IMR-90 (cell line): ENCODE measurements around the gene USP7. TPM values are rescaled to one million over a fixed set of nuclear protein-coding genes. Genes with fewer than 3 reads are reported as not detected.

Experiments
- ATAC-seq: fragments of 200-7000 bp; cut with Tn5 transposase; 2 replicates; pipeline ENCODE4 v1.9.1; 2020; ENCODE audit warnings: low read depth, mild to moderate bottlenecking, moderate library complexity
- BruUV-seq: library from RNA; stranded (reverse); fragments of 400-500 nt; replicated peaks from 2 replicates; lab custom pipeline; 2021; lab: Mats Ljungman, UMichigan
- CTCF ChIA-PET: fragments of 300-600 bp; formaldehyde crosslinking; extraction: SDS; loops from one replicate; lab custom pipeline; 2021; ENCODE audit warnings: antibody characterized with exemption; lab: Yijun Ruan, JAX
- POLR2A ChIA-PET: fragments of 300-600 bp; sonication (Branson Sonifier 250); formaldehyde crosslinking; loops from one replicate; lab custom pipeline; 2022; ENCODE audit warnings: antibody characterized with exemption; ENCODE audit not compliant: unreplicated experiment; lab: Charles Lee
- DNase-seq: peaks from one replicate; pipeline ENCODE4 v3.0.0; 2013
- H2AFZ ChIP-seq: replicated peaks from 2 replicates; pipeline ENCODE3; 2013; ENCODE audit warnings: low read length, mild to moderate bottlenecking; ENCODE audit not compliant: poor library complexity
- H2AK5ac ChIP-seq: 2 replicates; pipeline ENCODE4 v1.6.1; 2013; ENCODE audit warnings: low read depth, low read length, inconsistent platforms
- H2AK9ac ChIP-seq: replicated peaks from 2 replicates; pipeline ENCODE3; 2013; ENCODE audit warnings: mild to moderate bottlenecking, low read depth, low read length, moderate library complexity; ENCODE audit not compliant: poor library complexity
- H2BK120ac ChIP-seq: 2 replicates; pipeline ENCODE4 v1.6.1; 2013; ENCODE audit warnings: low read depth, low read length, inconsistent platforms
- H2BK15ac ChIP-seq: 3 replicates; pipeline ENCODE4 v1.6.1; 2013; ENCODE audit warnings: low read depth, low read length, inconsistent platforms
- H2BK20ac ChIP-seq: 2 replicates; pipeline ENCODE4 v1.6.1; 2013; ENCODE audit warnings: low read depth, mild to moderate bottlenecking, inconsistent platforms, low read length, moderate library complexity
- H2BK5ac ChIP-seq: 2 replicates; pipeline ENCODE4 v1.6.1; 2013; ENCODE audit warnings: mild to moderate bottlenecking, low read depth, low read length, inconsistent platforms; ENCODE audit not compliant: poor library complexity, severe bottlenecking
- H3K14ac ChIP-seq: replicated peaks from 2 replicates; pipeline ENCODE4 v1.6.1; 2013; ENCODE audit warnings: low read depth, low read length, inconsistent platforms
- H3K18ac ChIP-seq: 2 replicates; pipeline ENCODE4 v1.6.1; 2013; ENCODE audit warnings: low read depth, low read length, control low read depth
- H3K23ac ChIP-seq: 2 replicates; pipeline ENCODE4 v1.6.1; 2013; ENCODE audit warnings: low read depth, low read length, inconsistent platforms
- H3K27ac ChIP-seq: 2 replicates; pipeline ENCODE4 v1.5.1; 2013; ENCODE audit warnings: mild to moderate bottlenecking, control low read depth, low read length; ENCODE audit not compliant: insufficient read depth
- H3K27me3 ChIP-seq: 2 replicates; pipeline ENCODE4 v1.6.1; 2013; ENCODE audit warnings: low read length; ENCODE audit not compliant: control insufficient read depth, insufficient read depth
- H3K36me3 ChIP-seq: 2 replicates; pipeline ENCODE4 v1.6.1; 2013; ENCODE audit warnings: low read length, mixed read lengths; ENCODE audit not compliant: control insufficient read depth, insufficient read depth
- H3K4ac ChIP-seq: 2 replicates; pipeline ENCODE4 v1.6.1; 2013; ENCODE audit warnings: low read depth, low read length, inconsistent platforms
- H3K4me1 ChIP-seq: 2 replicates; pipeline ENCODE4 v1.6.1; 2013; ENCODE audit warnings: low read length, mixed read lengths; ENCODE audit not compliant: control insufficient read depth, insufficient read depth
- H3K4me2 ChIP-seq: 2 replicates; pipeline ENCODE4 v1.6.1; 2013; ENCODE audit warnings: low read depth, mild to moderate bottlenecking, control low read depth, low read length, moderate library complexity
- H3K4me3 ChIP-seq: 2 replicates; pipeline ENCODE4 v1.5.1; 2013; ENCODE audit warnings: low read depth, mild to moderate bottlenecking, control low read depth, low read length, moderate library complexity; ENCODE audit not compliant: insufficient read depth
- H3K56ac ChIP-seq: 2 replicates; pipeline ENCODE4 v1.6.1; 2013; ENCODE audit warnings: low read length, inconsistent platforms; ENCODE audit not compliant: insufficient read depth; ENCODE audit errors: extremely low read depth
- H3K79me1 ChIP-seq, 2 experiments: 2 replicates each; pipeline ENCODE4 v1.6.1; 2013; ENCODE audit warnings: low read length in 2 of 2, inconsistent platforms in 1 of 2, low read depth in 1 of 2
- H3K9ac ChIP-seq: 2 replicates; pipeline ENCODE4 v1.6.1; 2013; ENCODE audit warnings: low read depth, low read length, control low read depth
- H3K9me1 ChIP-seq: 2 replicates; pipeline ENCODE4 v1.6.1; 2013; ENCODE audit warnings: low read length, inconsistent platforms; ENCODE audit not compliant: insufficient read depth
- H3K9me3 ChIP-seq: 2 replicates; pipeline ENCODE4 v1.6.1; 2013; ENCODE audit warnings: low read length; ENCODE audit not compliant: control insufficient read depth, insufficient read depth
- H4K20me1 ChIP-seq: 2 replicates; pipeline ENCODE4 v1.6.1; 2013; ENCODE audit warnings: low read length, inconsistent platforms; ENCODE audit not compliant: insufficient read depth
- H4K5ac ChIP-seq: 2 replicates; pipeline ENCODE4 v1.6.1; 2013; ENCODE audit warnings: mild to moderate bottlenecking, low read depth, low read length, control low read depth
- H4K8ac ChIP-seq, 2 experiments: 2 replicates each; pipeline ENCODE4 v1.6.1; 2013; ENCODE audit warnings: low read depth in 2 of 2, low read length in 2 of 2, control low read depth in 1 of 2, inconsistent platforms in 1 of 2
- H4K91ac ChIP-seq: 2 replicates; pipeline ENCODE4 v1.6.1; 2013; ENCODE audit warnings: low read depth, low read length, inconsistent platforms; ENCODE audit not compliant: insufficient read depth
- BHLHE40 ChIP-seq: fragments of 150-350 bp; IDR thresholded peaks from 2 replicates; pipeline ENCODE4 v1.6.1; 2016; ENCODE audit warnings: mild to moderate bottlenecking, low read depth, low read length
- CEBPB ChIP-seq: IDR thresholded peaks from 2 replicates; pipeline ENCODE4 v1.6.1; 2012; ENCODE audit warnings: low read depth, low read length, improper control_type of control experiment
- MAFK ChIP-seq: IDR thresholded peaks from 2 replicates; pipeline ENCODE4 v1.6.1; 2012; ENCODE audit warnings: low read depth, low read length, improper control_type of control experiment
- MXI1 ChIP-seq: IDR thresholded peaks from 2 replicates; pipeline ENCODE4 v1.6.1; 2012; ENCODE audit warnings: low read depth, mild to moderate bottlenecking, low read length, moderate library complexity, borderline replicate concordance
- NFE2L2 ChIP-seq: fragments of 150-350 bp; IDR thresholded peaks from 2 replicates; pipeline ENCODE4 v1.6.1; 2016; ENCODE audit warnings: low read depth, mild to moderate bottlenecking, low read length
- POLR2A ChIP-seq: IDR thresholded peaks from 2 replicates; pipeline ENCODE4 v1.6.1; 2012; ENCODE audit warnings: mild to moderate bottlenecking, low read depth, low read length
- RCOR1 ChIP-seq: IDR thresholded peaks from 2 replicates; pipeline ENCODE4 v1.6.1; 2012; ENCODE audit warnings: mild to moderate bottlenecking, low read length, improper control_type of control experiment; ENCODE audit not compliant: insufficient replicate concordance
- RFX5 ChIP-seq: IDR thresholded peaks from 2 replicates; pipeline ENCODE4 v1.8.0; 2012; ENCODE audit warnings: low read depth, mild to moderate bottlenecking, low read length, moderate library complexity
- SMC3 ChIP-seq: fragments of 150-350 bp; IDR thresholded peaks from 2 replicates; pipeline ENCODE4 v1.6.1; 2016; ENCODE audit warnings: low read depth, mild to moderate bottlenecking, antibody characterized with exemption, low read length, moderate library complexity
- WGBS, 2 experiments: methylation state at CpG; one replicate each; pipeline versions ENCODE4 v1.1.5 to v1.1.7; 2013; ENCODE audit warnings: missing lambda C conversion rate in 2 of 2; ENCODE audit not compliant: insufficient read length in 1 of 2; ENCODE audit errors: extremely low coverage in 2 of 2; 5-methylcytosine and 5-hydroxymethylcytosine counted together
- dilution Hi-C: fragments of 300-500 bp; cut with HindIII; formaldehyde crosslinking; loops from one replicate; pipeline ENCODE4 v1.14.3; 2018; ENCODE audit warnings: low sequenced_read_pairs; ENCODE audit not compliant: unreplicated experiment
- in situ Hi-C: fragments of 300-500 bp; cut with MboI; formaldehyde crosslinking; loops from 3 replicates; pipeline ENCODE4 v1.14.3; 2019; ENCODE audit warnings: low sequenced_read_pairs, inconsistent platforms, mixed read lengths
- intact Hi-C: fragments of 100-400 bp; cut with micrococcal nuclease; formaldehyde crosslinking; loops from 2 replicates; pipeline ENCODE4 v1.10.0; 2022
- polyA plus RNA-seq, 3 experiments: library from polyadenylated mRNA; depleted of rRNA; stranded (reverse); fragments of >200 nt; gene quantifications; 2 replicates each; pipeline ENCODE4 v1.2.3, GENCODE V29; 2012; ENCODE audit warnings: low replicate concordance in 1 of 3
- total RNA-seq: library from RNA; depleted of rRNA; stranded (reverse); fragments of >200 nt; gene quantifications from 2 replicates; pipeline ENCODE4 v1.2.3, GENCODE V29; 2012
- TF ChIP-seq, protein P1 (sequence below): fragments of 150-350 bp; IDR thresholded peaks from 2 replicates; pipeline ENCODE4 v1.6.1; 2016; ENCODE audit warnings: low read depth, mild to moderate bottlenecking, low read length, moderate library complexity, borderline replicate concordance
- TF ChIP-seq, protein P2 (sequence below): fragments of 150-350 bp; IDR thresholded peaks from 2 replicates; pipeline ENCODE4 v1.6.1; 2017; ENCODE audit warnings: mild to moderate bottlenecking, antibody characterized with exemption, low read length, low read depth
- TF ChIP-seq, protein P3 (sequence below): conservative IDR thresholded peaks from 2 replicates; pipeline ENCODE4 v1.5.1; 2012; ENCODE audit warnings: mild to moderate bottlenecking, low read depth, low read length, improper control_type of control experiment

USP7 gene
- total and polyA plus RNA-seq, 2 of the 4 experiments (the other 2 are of a cell fraction), result 17.8 to 28.3 TPM

DNA sequence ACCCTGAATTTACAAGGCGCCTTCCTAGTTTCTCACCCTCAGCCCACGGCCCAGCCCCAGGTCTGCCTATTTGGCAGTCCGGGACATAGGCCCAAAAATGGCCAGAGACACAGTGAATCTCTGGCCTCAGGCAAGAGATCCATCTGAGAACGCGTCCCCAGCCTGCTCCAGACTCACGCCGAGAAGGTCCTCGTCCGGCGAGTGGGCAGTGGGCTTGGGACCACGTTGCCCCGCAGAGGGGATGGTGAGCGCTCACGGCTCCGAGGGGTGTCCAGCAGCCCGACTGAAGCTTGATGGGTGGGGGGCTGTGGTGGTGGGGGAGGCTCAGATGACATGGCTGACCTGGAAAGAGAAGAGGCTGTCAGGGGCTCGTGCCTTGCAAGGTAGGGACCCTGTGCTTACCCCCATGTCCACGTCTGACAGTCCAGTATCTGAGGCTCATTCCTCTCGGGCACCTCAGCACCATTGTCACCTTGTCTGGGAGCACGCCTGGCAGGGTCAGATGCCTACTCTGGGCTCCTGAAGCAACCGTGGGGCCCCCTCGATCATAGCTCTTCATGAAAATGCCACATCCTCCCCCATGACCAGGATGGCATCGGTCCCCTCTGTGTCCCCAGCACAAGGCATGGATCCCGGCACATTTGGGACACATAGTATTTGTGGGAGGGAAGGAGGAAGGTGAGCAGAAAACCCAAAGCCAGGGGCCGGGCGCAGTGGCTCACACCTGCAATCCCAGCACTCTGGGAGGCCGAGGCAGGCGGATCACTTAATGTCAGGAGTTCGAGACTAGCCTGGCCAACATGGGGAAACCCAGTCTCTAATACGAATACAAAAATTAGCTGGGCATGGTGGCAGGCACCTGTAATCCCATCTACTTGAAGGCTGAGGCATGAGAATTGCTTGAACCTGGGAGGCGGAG is 104.5 kb downstream of the USP7 start:
- Histone ChIP-seq H3K36me3 (peaks cover 46% of the 10 kb centered on the region), H3K27ac (no peak overlapping the region; the same call in 1 of the 2 replicates), H2BK120ac (no peak overlapping the region), H3K4me1 (peaks cover 24% of the 10 kb centered on the region), H3K9me3 (no peaks in the 10 kb centered on the region), H3K18ac (no peak overlapping the region), H3K9me1 (peaks cover 20% of the 10 kb centered on the region), H2BK15ac (no peak overlapping the region), H4K5ac (no peak overlapping the region), H3K4me2 (no peak overlapping the region), H3K56ac (no peak overlapping the region), H2AFZ (no peak overlapping the region), H2BK5ac (no peak overlapping the region), H4K8ac (no peak overlapping the region), H3K27me3 (no peaks in the 10 kb centered on the region), H2AK9ac (no peak overlapping the region), H3K23ac (no peak overlapping the region), H3K9ac (no peak overlapping the region), H2AK5ac (no peak overlapping the region), H3K14ac (no peak overlapping the region), H2BK20ac (no peak overlapping the region), H3K79me1 (peaks cover 17 to 92% of the 10 kb centered on the region in 2 experiments), H4K20me1 (peaks cover 76% of the 10 kb centered on the region), H3K4ac (peak overlapping the region; percentile 76; the same call in 1 of the 2 replicates), H4K91ac (no peak overlapping the region), H3K4me3 (no peak overlapping the region)
- CTCF ChIA-PET, result interaction anchor here (1.2 kb wide), 1 partner anchor 21 kb away, joined by 3 read pairs; no protein-coding TSS in a partner anchor
- in situ Hi-C loops, result no loop called here
- 90% methylated on average over 18 of the region's 31 CpGs; no CpG with 5 or more reads in 1 of the 2 experiments for WGBS, 2 experiments
- no peak for TF ChIP-seq MXI1
- TF ChIP-seq NFE2L2, result no peak
- no peak for TF ChIP-seq RCOR1
- TF ChIP-seq, protein P1, sequence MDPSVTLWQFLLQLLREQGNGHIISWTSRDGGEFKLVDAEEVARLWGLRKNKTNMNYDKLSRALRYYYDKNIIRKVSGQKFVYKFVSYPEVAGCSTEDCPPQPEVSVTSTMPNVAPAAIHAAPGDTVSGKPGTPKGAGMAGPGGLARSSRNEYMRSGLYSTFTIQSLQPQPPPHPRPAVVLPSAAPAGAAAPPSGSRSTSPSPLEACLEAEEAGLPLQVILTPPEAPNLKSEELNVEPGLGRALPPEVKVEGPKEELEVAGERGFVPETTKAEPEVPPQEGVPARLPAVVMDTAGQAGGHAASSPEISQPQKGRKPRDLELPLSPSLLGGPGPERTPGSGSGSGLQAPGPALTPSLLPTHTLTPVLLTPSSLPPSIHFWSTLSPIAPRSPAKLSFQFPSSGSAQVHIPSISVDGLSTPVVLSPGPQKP, result no peak
- no peak for TF ChIP-seq POLR2A
- TF ChIP-seq MAFK, result no peak
- no peak for TF ChIP-seq SMC3
- TF ChIP-seq, protein P2, sequence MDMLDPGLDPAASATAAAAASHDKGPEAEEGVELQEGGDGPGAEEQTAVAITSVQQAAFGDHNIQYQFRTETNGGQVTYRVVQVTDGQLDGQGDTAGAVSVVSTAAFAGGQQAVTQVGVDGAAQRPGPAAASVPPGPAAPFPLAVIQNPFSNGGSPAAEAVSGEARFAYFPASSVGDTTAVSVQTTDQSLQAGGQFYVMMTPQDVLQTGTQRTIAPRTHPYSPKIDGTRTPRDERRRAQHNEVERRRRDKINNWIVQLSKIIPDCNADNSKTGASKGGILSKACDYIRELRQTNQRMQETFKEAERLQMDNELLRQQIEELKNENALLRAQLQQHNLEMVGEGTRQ, result no peak
- TF ChIP-seq BHLHE40, result no peak
- TF ChIP-seq CEBPB, result no peak
- TF ChIP-seq, protein P3, sequence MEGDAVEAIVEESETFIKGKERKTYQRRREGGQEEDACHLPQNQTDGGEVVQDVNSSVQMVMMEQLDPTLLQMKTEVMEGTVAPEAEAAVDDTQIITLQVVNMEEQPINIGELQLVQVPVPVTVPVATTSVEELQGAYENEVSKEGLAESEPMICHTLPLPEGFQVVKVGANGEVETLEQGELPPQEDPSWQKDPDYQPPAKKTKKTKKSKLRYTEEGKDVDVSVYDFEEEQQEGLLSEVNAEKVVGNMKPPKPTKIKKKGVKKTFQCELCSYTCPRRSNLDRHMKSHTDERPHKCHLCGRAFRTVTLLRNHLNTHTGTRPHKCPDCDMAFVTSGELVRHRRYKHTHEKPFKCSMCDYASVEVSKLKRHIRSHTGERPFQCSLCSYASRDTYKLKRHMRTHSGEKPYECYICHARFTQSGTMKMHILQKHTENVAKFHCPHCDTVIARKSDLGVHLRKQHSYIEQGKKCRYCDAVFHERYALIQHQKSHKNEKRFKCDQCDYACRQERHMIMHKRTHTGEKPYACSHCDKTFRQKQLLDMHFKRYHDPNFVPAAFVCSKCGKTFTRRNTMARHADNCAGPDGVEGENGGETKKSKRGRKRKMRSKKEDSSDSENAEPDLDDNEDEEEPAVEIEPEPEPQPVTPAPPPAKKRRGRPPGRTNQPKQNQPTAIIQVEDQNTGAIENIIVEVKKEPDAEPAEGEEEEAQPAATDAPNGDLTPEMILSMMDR, result no peak
- TF ChIP-seq RFX5, result no peak
- ATAC-seq (no peak), DNase-seq (no peak)
- intact Hi-C loops, result no loop called here
- dilution Hi-C loops, result no loop called here
- no TSS peak for BruUV-seq
- POLR2A ChIA-PET, result no interaction called here
